Naive thymus-derived CD4-positive, alpha-beta T cell (primary cell): ENCODE data around the gene INPP5A. TPM values are rescaled to one million over a fixed set of nuclear protein-coding genes. Genes with fewer than 3 reads are reported as not detected.
A peak's percentile ranks its signal among the peaks of the same experiment; 100 is the strongest.

Source experiments
- ATAC-seq: fragments of 150-1000 bp; cut with Tn5 transposase; 2 replicates; pipeline ENCODE4 v1.10.0; 2021; ENCODE audit warnings: mild to moderate bottlenecking, moderate library complexity
- CTCF ChIA-PET: fragments of 350-600 bp; sonication (Branson Sonifier 250); formaldehyde crosslinking; loops from one replicate; lab custom pipeline; 2021; ENCODE audit warnings: antibody characterized with exemption; lab: Charles Lee
- POLR2A ChIA-PET: fragments of 350-600 bp; sonication (Branson Sonifier 250); formaldehyde crosslinking; loops from one replicate; lab custom pipeline; 2021; ENCODE audit warnings: antibody characterized with exemption, inconsistent platforms; lab: Charles Lee
- DNase-seq, 9 donors: peaks; one replicate each; pipeline versions ENCODE4 v3.0.0 to v3.0.0-alpha.2; 2020 to 2022; ENCODE audit warnings: mixed read lengths in 1 of 9
- H3K27ac ChIP-seq: one replicate; pipeline ENCODE4 v1.7.0; 2013; ENCODE audit warnings: mild to moderate bottlenecking, low read depth, low read length, moderate library complexity
- H3K27me3 ChIP-seq, 2 donors: one replicate each; pipeline ENCODE4 v1.7.0; 2013; ENCODE audit warnings: low read length in 2 of 2, mild to moderate bottlenecking in 2 of 2, moderate library complexity in 2 of 2; ENCODE audit not compliant: control insufficient read depth in 2 of 2, insufficient read depth in 2 of 2
- H3K36me3 ChIP-seq, 3 experiments: 1 replicate in 2 of 3; 2 replicates in 1 of 3; pipeline ENCODE4 v1.7.0; 2013; ENCODE audit warnings: low read length in 3 of 3, mild to moderate bottlenecking in 3 of 3, moderate library complexity in 1 of 3; ENCODE audit not compliant: insufficient read depth in 3 of 3, control insufficient read depth in 2 of 3
- H3K4me1 ChIP-seq, 2 donors: one replicate each; pipeline ENCODE4 v1.7.0; 2013; ENCODE audit warnings: low read length in 2 of 2, mild to moderate bottlenecking in 2 of 2, moderate library complexity in 1 of 2; ENCODE audit not compliant: control insufficient read depth in 2 of 2, insufficient read depth in 2 of 2
- H3K4me3 ChIP-seq: 2 replicates; pipeline ENCODE4 v1.7.0; 2013; ENCODE audit warnings: mild to moderate bottlenecking, low read length
- H3K9me3 ChIP-seq, 3 experiments: 1 replicate in 2 of 3; 2 replicates in 1 of 3; pipeline ENCODE4 v1.7.0; 2013; ENCODE audit warnings: low read length in 3 of 3; ENCODE audit not compliant: control insufficient read depth in 2 of 3
- H3K27ac Mint-ChIP-seq, 9 donors: one replicate each; pipeline ENCODE4 v1.8.0; 2020 to 2022; ENCODE audit warnings: mixed read lengths in 9 of 9, mild to moderate bottlenecking in 8 of 9, moderate library complexity in 5 of 9, inconsistent platforms in 2 of 9
- H3K27me3 Mint-ChIP-seq, 5 donors: one replicate each; pipeline ENCODE4 v1.8.0; 2021 to 2022; ENCODE audit warnings: mixed read lengths in 5 of 5, mild to moderate bottlenecking in 1 of 5
- H3K36me3 Mint-ChIP-seq, 5 donors: one replicate each; pipeline ENCODE4 v1.8.0; 2020 to 2022; ENCODE audit warnings: mixed read lengths in 5 of 5, mild to moderate bottlenecking in 3 of 5, inconsistent platforms in 1 of 5
- H3K4me1 Mint-ChIP-seq, 7 donors: one replicate each; pipeline ENCODE4 v1.8.0; 2020 to 2022; ENCODE audit warnings: mixed read lengths in 7 of 7, mild to moderate bottlenecking in 3 of 7, inconsistent platforms in 1 of 7
- H3K4me3 Mint-ChIP-seq, 10 donors: one replicate each; pipeline ENCODE4 v1.8.0; 2020 to 2022; ENCODE audit warnings: mild to moderate bottlenecking in 10 of 10, mixed read lengths in 10 of 10, moderate library complexity in 6 of 10, inconsistent platforms in 2 of 10
- H3K9me3 Mint-ChIP-seq, 11 donors: one replicate each; pipeline ENCODE4 v1.8.0; 2020 to 2022; ENCODE audit warnings: mixed read lengths in 11 of 11, mild to moderate bottlenecking in 4 of 11, inconsistent platforms in 1 of 11, moderate library complexity in 1 of 11
- intact Hi-C, 2 donors: fragments of 100-400 bp; cut with micrococcal nuclease; formaldehyde crosslinking; loops; one replicate each; pipeline ENCODE4 v1.15.1; 2023
- polyA plus RNA-seq, 2 donors: library from polyadenylated mRNA; unstranded; fragments of 300-500 nt; fragmentation: Illumina TruSeq; gene quantifications; one replicate each; pipeline ENCODE4 v1.2.3, GENCODE V29; 2021
- total RNA-seq, 6 experiments: library from RNA in 5 of 6; stranded (reverse) in 5 of 6; gene quantifications; 1 replicate in 5 of 6; 2 replicates in 1 of 6; pipeline ENCODE4 v1.2.3 and lab custom pipeline; 2021 to 2026

Gene INPP5A
- total and polyA plus RNA-seq, 7 experiments from 2014 or later = 0.97 to 30.7 (median 25.0) TPM

DNA sequence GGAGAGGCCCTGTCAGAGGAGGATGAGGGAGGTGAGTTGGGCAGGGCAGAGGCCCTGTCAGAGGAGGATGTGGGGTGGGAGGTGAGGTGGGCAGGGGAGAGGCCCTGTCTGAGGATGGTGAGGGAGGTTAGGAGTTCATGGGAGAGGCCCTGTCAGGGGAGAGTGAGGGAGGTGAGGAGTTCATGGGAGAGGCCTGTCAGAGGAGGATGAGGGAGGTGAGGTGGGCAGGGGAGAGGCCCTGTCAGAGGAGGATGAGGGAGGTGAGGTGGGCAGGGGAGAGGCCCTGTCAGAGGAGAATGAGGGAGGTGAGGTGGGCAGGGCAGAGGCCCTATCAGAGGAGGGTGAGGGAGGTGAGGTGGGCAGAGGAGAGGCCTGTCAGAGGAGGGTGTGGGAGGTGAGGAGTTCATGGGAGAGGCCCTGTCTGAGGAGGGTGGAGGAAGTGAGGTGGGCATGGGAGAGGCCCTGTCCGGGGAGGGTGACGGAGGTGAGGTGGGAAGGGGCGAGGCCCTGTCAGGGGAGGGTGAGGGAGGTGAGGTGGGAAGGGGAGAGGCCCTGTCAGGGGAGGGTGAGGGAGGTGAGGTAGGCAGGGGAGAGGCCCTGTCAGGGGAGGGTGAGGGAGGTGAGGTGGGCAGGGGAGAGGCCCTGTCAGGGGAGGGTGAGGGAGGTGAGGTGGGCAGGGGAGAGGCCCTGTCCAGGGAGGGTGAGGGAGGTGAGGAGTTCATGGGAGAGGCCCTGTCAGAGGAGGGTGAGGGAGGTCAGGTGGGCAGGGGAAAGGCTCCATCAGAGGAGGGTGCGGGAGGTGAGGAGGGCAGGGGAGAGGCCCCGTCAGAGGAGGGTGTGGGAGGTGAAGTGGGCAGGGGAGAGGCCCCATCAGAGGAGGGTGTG is 73.7 kb downstream of the INPP5A start:
- Mint-ChIP-seq H3K27ac (peak overlapping the region in 7 of 9 donors; percentile 25 to 79 (median 51)), H3K27me3 (peaks cover 0 to 2% (median 0%) of the 10 kb centered on the region in 5 donors), H3K4me1 (peaks cover 22 to 50% (median 34%) of the 10 kb centered on the region in 7 donors), H3K4me3 (no peak overlapping the region), H3K9me3 (peaks cover 0 to 4% (median 2%) of the 10 kb centered on the region in 11 donors), H3K36me3 (peaks cover 0 to 21% (median 6%) of the 10 kb centered on the region in 5 donors)
- Histone ChIP-seq H3K9me3 (no peaks in the 10 kb centered on the region), H3K4me3 (no peak overlapping the region), H3K27me3 (no peaks in the 10 kb centered on the region), H3K27ac (no peak overlapping the region), H3K36me3 (peaks cover 0 to 7% (median 0%) of the 10 kb centered on the region in 3 experiments), H3K4me1 (peaks cover 12 to 28% of the 10 kb centered on the region in 2 donors)
- POLR2A ChIA-PET = no interaction called here
- no peak for DNase-seq
- CTCF ChIA-PET = no interaction called here
- ATAC-seq = no peak
- intact Hi-C loops = no loop called here

DNA sequence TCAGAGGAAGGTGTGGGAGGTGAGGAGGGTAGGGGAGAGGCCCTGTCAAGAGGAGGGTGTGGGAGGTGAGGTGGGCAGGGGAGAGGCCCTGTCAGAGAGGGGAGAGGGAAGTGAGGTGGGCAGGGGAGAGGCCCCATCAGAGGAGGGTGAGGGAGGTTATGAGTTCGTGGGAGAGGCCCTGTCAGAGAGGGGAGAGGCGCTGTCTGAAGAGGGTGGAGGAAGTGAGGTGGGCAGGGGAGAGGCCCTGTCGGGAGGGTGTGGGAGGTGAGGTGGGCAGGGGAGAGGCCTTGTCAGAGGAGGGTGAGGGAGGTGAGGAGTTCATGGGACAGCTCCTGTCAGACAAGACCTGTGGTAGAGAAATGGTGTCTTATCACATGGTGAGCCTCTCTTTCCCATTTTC is 74.4 kb downstream of the INPP5A start:
- peaks cover 0 to 6% (median 0%) of the 10 kb centered on the region in 5 donors for H3K27me3 Mint-ChIP-seq
- Histone ChIP-seq H3K4me1 (peaks cover 12 to 29% of the 10 kb centered on the region in 2 donors), H3K27ac (no peak overlapping the region), H3K4me3 (no peak overlapping the region), H3K9me3 (no peaks in the 10 kb centered on the region), H3K27me3 (no peaks in the 10 kb centered on the region), H3K36me3 (peaks cover 0 to 14% (median 0%) of the 10 kb centered on the region in 3 experiments)
- POLR2A ChIA-PET = no interaction called here
- intact Hi-C loops = no loop called here
- H3K27ac Mint-ChIP-seq = peak overlapping the region in 1 of 9 donors; percentile 59
- DNase-seq = no peak
- peaks cover 0 to 8% (median 6%) of the 10 kb centered on the region in 11 donors for H3K9me3 Mint-ChIP-seq
- peaks cover 1 to 25% (median 11%) of the 10 kb centered on the region in 5 donors for H3K36me3 Mint-ChIP-seq
- no peak overlapping the region for H3K4me3 Mint-ChIP-seq
- CTCF ChIA-PET = no interaction called here
- no peak for ATAC-seq
- H3K4me1 Mint-ChIP-seq = peaks cover 29 to 53% (median 38%) of the 10 kb centered on the region in 7 donors

DNA sequence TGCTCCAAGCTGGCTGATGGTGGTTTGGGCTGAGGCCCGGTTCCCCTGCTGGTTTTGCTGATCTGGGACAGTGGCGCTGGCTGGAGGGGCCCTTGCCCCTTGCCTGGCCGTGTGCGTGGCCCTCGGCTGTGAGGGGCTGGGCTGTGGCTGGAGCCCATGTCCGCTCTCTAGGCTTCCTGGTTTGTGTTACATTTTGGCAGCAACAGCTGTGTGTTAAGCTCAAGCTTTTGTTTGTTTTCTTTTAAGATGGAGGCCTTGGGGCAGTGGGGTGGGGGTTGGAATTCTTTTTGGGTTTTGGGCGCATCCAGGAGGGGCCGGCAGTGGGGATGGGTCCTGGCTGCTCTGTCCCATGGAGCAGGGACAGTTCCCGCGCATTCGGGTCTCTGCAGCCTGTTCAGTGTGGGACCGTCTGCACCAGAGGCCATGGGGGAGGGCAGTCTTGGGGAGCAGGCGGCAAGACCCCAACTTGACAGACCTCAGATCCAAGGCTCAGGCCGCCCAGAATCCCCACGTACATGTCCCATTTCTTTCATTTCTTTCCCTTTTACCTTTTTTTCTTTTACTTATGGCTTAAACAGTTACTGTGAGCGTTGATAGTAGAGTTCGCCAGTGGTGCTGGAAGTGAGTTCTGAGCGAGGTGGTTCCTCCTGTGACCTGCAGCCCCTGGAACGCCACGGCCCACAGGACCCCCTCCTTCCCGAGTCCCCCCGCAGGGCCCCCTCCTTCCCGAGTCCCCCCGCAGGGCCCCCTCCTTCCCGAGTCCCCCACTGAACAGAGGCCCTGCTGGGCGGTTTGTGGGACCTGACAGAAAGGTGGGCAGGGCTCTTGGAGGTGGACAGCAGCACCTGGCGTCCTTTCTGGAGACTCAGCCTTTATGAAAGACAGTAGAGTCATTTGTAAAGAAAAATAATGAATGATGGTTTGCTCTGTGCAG is 75.3 kb downstream of the INPP5A start:
- Mint-ChIP-seq H3K36me3 (peaks cover 7 to 34% (median 16%) of the 10 kb centered on the region in 5 donors), H3K4me3 (peak overlapping the region in 1 of 10 donors; percentile 23), H3K27me3 (peaks cover 0 to 6% (median 0%) of the 10 kb centered on the region in 5 donors), H3K4me1 (peaks cover 30 to 54% (median 38%) of the 10 kb centered on the region in 7 donors), H3K9me3 (peaks cover 0 to 13% (median 6%) of the 10 kb centered on the region in 11 donors), H3K27ac (peak overlapping the region in 2 of 9 donors; percentile 15 to 72)
- ChIA-PET POLR2A (no interaction called here), CTCF (no interaction called here)
- DNase-seq = no peak
- Histone ChIP-seq H3K27ac (no peak overlapping the region), H3K4me3 (no peak overlapping the region), H3K36me3 (peaks cover 0 to 21% (median 0%) of the 10 kb centered on the region in 3 experiments), H3K4me1 (peaks cover 12 to 29% of the 10 kb centered on the region in 2 donors), H3K9me3 (no peaks in the 10 kb centered on the region), H3K27me3 (no peaks in the 10 kb centered on the region)
- intact Hi-C loops = no loop called here
- ATAC-seq = no peak

DNA sequence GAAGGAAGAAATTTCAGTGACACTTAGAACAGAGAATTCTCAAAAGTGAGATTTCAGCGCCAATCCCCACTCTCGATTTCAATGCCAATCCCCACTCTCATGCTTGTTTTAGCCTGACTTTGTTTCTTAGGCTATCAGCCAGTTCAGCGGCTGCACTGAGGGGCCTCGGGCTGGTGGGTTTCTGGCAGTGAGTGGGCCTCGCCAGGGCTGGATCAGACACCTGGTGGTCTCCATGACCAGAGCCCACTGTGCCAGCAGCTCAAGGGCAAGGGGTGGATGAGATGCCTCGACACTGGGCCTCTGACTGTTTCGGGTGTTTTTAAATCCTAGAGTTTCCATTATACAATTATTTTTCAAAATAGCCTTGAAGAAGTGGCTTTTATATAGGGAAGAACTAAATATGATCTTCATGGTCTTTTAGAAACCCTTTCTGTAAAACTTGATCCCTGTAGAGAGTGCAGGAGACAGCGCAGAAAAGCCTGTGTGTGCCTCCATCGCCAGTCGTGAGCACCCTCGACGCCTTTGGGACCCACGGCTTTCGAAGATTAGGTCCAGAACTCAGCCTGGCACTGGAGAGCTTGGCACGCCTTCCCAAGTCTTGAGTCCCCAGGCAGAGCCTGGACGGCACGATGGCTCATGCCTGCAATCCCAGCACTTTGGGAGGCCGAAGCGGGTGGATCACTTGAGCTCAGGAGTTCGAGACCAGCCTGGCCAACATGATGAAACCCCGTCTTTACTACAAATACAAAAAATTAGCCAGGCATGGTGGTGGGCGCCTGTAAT is 76.2 kb downstream of the INPP5A start:
- intact Hi-C loops = no loop called here
- POLR2A ChIA-PET = no interaction called here
- Mint-ChIP-seq H3K4me1 (peaks cover 30 to 54% (median 38%) of the 10 kb centered on the region in 7 donors), H3K27ac (peak overlapping the region in 1 of 9 donors; percentile 28), H3K9me3 (peaks cover 0 to 22% (median 9%) of the 10 kb centered on the region in 11 donors), H3K36me3 (peaks cover 14 to 42% (median 26%) of the 10 kb centered on the region in 5 donors), H3K27me3 (peaks cover 0 to 6% (median 0%) of the 10 kb centered on the region in 5 donors), H3K4me3 (no peak overlapping the region)
- ATAC-seq (no peak), DNase-seq (no peak)
- no peak overlapping the region for H3K27ac ChIP-seq
- no peaks in the 10 kb centered on the region for H3K27me3 ChIP-seq
- peaks cover 12 to 29% of the 10 kb centered on the region in 2 donors for H3K4me1 ChIP-seq
- no peak overlapping the region for H3K4me3 ChIP-seq
- peaks cover 0 to 14% (median 0%) of the 10 kb centered on the region in 3 experiments for H3K36me3 ChIP-seq
- CTCF ChIA-PET = no interaction called here
- H3K9me3 ChIP-seq = peaks cover 0 to 5% (median 0%) of the 10 kb centered on the region in 3 experiments

DNA sequence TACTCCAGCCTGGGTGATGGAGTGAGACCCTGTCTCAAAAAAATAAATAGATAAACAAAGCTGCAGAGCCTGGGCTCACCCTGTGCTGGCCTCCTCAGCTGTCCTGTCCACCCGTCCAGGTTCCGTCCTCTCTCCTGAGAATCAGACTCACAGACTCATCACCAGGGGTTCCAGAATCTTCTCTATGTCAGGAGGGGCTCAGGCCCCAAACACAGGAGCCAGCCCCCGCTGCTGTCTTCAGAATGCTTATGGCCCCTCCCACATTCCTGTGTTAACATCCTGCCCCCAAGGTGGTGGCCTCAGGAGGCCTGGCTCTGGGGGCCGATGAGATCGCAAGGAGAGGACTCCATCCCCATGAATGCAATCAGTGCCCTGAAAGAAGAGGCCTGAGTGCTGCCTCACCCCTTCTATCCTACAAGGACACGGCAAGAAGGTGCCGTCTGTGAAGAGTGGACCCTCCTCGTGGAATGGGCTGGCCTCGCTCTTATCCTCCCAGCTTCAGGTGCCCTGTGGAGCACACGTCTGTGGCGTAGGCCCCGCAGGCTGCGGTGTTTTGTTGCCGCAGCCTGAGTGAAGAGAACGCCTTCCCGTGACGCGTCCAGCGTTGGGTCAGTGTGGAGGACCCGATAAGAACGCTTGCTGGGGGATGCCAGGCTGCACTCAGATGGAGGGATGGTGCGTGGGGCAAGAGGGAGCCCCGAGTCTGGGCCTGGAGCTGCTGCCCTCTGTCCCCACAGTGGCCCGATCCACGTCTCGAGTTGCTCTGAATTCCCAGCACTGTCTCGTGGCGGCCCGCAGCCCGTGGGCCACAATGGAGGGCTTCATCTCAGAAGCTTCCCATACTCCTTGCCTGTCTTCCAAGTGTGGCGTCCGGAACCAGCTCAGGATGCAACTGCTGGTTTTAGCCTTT is 77.1 kb downstream of the INPP5A start:
- peaks cover 0 to 15% (median under 1%) of the 10 kb centered on the region in 3 experiments for H3K9me3 ChIP-seq
- Mint-ChIP-seq H3K27ac (no peak overlapping the region), H3K36me3 (peaks cover 17 to 44% (median 29%) of the 10 kb centered on the region in 5 donors), H3K27me3 (peaks cover 0 to 6% (median 0%) of the 10 kb centered on the region in 5 donors), H3K9me3 (peaks cover 0 to 27% (median 9%) of the 10 kb centered on the region in 11 donors), H3K4me1 (peaks cover 28 to 47% (median 35%) of the 10 kb centered on the region in 7 donors), H3K4me3 (peak overlapping the region in 1 of 10 donors; percentile 51)
- intact Hi-C loops = no loop called here
- DNase-seq (no peak), ATAC-seq (no peak)
- CTCF ChIA-PET = no interaction called here
- H3K27ac ChIP-seq = no peak overlapping the region
- no peak overlapping the region for H3K4me3 ChIP-seq
- H3K4me1 ChIP-seq = peaks cover 12 to 29% of the 10 kb centered on the region in 2 donors
- peaks cover 0 to 14% (median 0%) of the 10 kb centered on the region in 3 experiments for H3K36me3 ChIP-seq
- POLR2A ChIA-PET = no interaction called here
- no peaks in the 10 kb centered on the region for H3K27me3 ChIP-seq
